ENCODE measurements around the gene FOXK1. TPM values are rescaled to one million over a fixed set of nuclear protein-coding genes. Genes with fewer than 3 reads are reported as not detected.

FOXK1 gene
- 21.5 and 22.6 TPM in 2 replicates for total RNA-seq

DNA sequence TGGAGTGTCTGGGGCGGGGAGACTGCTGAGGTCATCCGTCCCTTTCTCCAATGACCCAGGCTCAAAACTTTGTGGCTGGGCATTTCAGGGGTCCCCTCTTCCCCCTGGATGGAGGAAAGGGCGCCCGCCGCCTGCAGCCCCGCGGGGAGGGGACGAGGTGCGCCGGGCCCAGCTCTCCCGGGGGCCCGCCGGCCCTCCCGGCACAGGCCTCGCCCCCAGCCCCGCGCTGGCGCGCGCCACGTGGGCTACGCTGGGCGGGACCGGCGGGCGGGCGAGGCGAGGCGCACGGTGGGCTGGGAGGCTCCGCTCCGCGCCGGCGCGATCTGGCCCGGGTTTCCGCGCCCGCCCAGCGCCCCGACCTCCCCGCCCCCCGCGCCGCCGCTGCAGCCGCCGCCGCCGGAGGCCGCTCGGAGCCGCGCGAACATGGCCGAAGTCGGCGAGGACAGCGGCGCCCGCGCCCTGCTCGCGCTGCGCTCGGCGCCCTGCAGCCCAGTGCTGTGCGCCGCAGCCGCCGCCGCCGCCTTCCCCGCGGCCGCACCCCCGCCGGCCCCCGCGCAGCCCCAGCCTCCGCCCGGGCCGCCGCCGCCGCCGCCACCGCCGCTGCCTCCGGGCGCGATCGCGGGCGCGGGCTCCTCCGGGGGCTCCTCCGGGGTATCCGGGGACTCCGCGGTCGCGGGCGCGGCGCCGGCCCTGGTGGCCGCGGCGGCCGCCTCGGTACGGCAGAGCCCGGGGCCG is at the start of gene FOXK1:
TSS of gene FOXK1 (plus strand) at position 410 of the 735 bp plus-strand sequence. CDS start at position 424, 14 bp downstream.

GRCh38 chr7:4775250-4775847 is 93.3 kb downstream of the FOXK1 start, which contains the start of gene AP5Z1:
Gene AP5Z1, plus strand, starts transcription at chr7:4775623. Its CDS starts 93 bp downstream, at chr7:4775716.

Other genes starting within 250 kb of the FOXK1 start
- gene AP5Z1, start 93.3 kb downstream of the FOXK1 start, total RNA-seq, result 21.6 and 25.4 TPM in 2 replicates
- 0.09 and 0.14 TPM in 2 replicates for gene PAPOLB, start 179.7 kb downstream of the FOXK1 start, total RNA-seq
- 0.46 and 0.57 TPM in 2 replicates for gene RADIL, start 201.4 kb downstream of the FOXK1 start, total RNA-seq